HEK293 (cell line): Measurements from ENCODE around the gene MYH14.

Experiments
- HOXC10 ChIP-seq: sonication (generic); formaldehyde crosslinking; IDR thresholded peaks from 2 replicates; pipeline ENCODE4 v1.8.1; 2023; ENCODE audit warnings: mild to moderate bottlenecking, missing genetic modification reagents
- MZF1 ChIP-seq: fragments of 450-650 bp; formaldehyde crosslinking; IDR thresholded peaks from 2 replicates; pipeline ENCODE4 v1.5.1; 2017; ENCODE audit warnings: missing biosample characterization, missing genetic modification characterization, borderline replicate concordance
- OVOL3 ChIP-seq: fragments of 450-650 bp; formaldehyde crosslinking; IDR thresholded peaks from 2 replicates; pipeline ENCODE4 v1.5.1; 2016; ENCODE audit warnings: missing biosample characterization, missing genetic modification characterization
- YY2 ChIP-seq: fragments of 450-650 bp; formaldehyde crosslinking; IDR thresholded peaks from 2 replicates; pipeline ENCODE4 v1.5.1; 2016; ENCODE audit warnings: missing biosample characterization, missing genetic modification characterization
- ZIC2 ChIP-seq: fragments of 450-650 bp; formaldehyde crosslinking; IDR thresholded peaks from 2 replicates; pipeline ENCODE4 v1.5.1; 2016; ENCODE audit warnings: missing biosample characterization, missing genetic modification characterization
- ZNF112 ChIP-seq: fragments of 450-650 bp; formaldehyde crosslinking; IDR thresholded peaks from 2 replicates; pipeline ENCODE4 v1.5.0; 2017; ENCODE audit warnings: missing biosample characterization, missing genetic modification characterization
- ZNF184 ChIP-seq: fragments of 450-650 bp; IDR thresholded peaks from 2 replicates; pipeline ENCODE4 v1.5.1; 2018; ENCODE audit warnings: missing biosample characterization, mild to moderate bottlenecking, missing genetic modification characterization
- ZNF248 ChIP-seq: fragments of 450-650 bp; formaldehyde crosslinking; IDR thresholded peaks from 2 replicates; pipeline ENCODE4 v1.5.1; 2017; ENCODE audit warnings: missing biosample characterization, missing genetic modification characterization
- ZNF48 ChIP-seq: fragments of 450-650 bp; formaldehyde crosslinking; IDR thresholded peaks from 2 replicates; pipeline ENCODE4 v1.5.1; 2016; ENCODE audit warnings: missing biosample characterization, missing genetic modification characterization
- ZNF510 ChIP-seq: fragments of 450-650 bp; formaldehyde crosslinking; IDR thresholded peaks from 2 replicates; pipeline ENCODE4 v1.5.1; 2018; ENCODE audit warnings: mild to moderate bottlenecking, missing genetic modification characterization, missing biosample characterization; ENCODE audit not compliant: insufficient replicate concordance
- ZNF677 ChIP-seq: fragments of 450-650 bp; IDR thresholded peaks from 2 replicates; pipeline ENCODE4 v1.5.0; 2018; ENCODE audit warnings: missing biosample characterization, mild to moderate bottlenecking, missing genetic modification characterization, moderate library complexity
- ZNF707 ChIP-seq: fragments of 450-650 bp; formaldehyde crosslinking; IDR thresholded peaks from 2 replicates; pipeline ENCODE4 v1.5.1; 2016; ENCODE audit warnings: missing biosample characterization, missing genetic modification characterization
- TF ChIP-seq, protein P1 (sequence below): fragments of 450-650 bp; formaldehyde crosslinking; IDR thresholded peaks from 2 replicates; pipeline ENCODE4 v1.5.1; 2016; ENCODE audit warnings: missing biosample characterization, missing genetic modification characterization
- TF ChIP-seq, protein P2 (sequence below): IDR thresholded peaks from 2 replicates; pipeline ENCODE4 v1.6.1; 2011; ENCODE audit warnings: mild to moderate bottlenecking, low read depth, low read length, borderline replicate concordance
- TF ChIP-seq, protein P3 (sequence below): fragments of 450-650 bp; formaldehyde crosslinking; IDR thresholded peaks from 2 replicates; pipeline ENCODE4 v1.5.1; 2017; ENCODE audit warnings: missing biosample characterization, missing genetic modification characterization
- TF ChIP-seq, protein P4 (sequence below): fragments of 450-650 bp; formaldehyde crosslinking; conservative IDR thresholded peaks from 2 replicates; pipeline ENCODE4 v1.5.1; 2016; ENCODE audit warnings: low read depth, missing biosample characterization, missing genetic modification characterization
- TF ChIP-seq, protein P5 (sequence below): fragments of 450-650 bp; formaldehyde crosslinking; IDR thresholded peaks from 2 replicates; pipeline ENCODE4 v1.5.1; 2016; ENCODE audit warnings: missing biosample characterization, missing genetic modification characterization
- TF ChIP-seq, protein P6 (sequence below): fragments of 450-650 bp; formaldehyde crosslinking; IDR thresholded peaks from 2 replicates; pipeline ENCODE4 v1.5.1; 2016; ENCODE audit warnings: missing biosample characterization, missing genetic modification characterization, borderline replicate concordance
- TF ChIP-seq, protein P7 (sequence below): fragments of 450-650 bp; formaldehyde crosslinking; IDR thresholded peaks from 2 replicates; pipeline ENCODE4 v1.5.1; 2016; ENCODE audit warnings: missing biosample characterization, missing genetic modification characterization

The MYH14 gene

DNA sequence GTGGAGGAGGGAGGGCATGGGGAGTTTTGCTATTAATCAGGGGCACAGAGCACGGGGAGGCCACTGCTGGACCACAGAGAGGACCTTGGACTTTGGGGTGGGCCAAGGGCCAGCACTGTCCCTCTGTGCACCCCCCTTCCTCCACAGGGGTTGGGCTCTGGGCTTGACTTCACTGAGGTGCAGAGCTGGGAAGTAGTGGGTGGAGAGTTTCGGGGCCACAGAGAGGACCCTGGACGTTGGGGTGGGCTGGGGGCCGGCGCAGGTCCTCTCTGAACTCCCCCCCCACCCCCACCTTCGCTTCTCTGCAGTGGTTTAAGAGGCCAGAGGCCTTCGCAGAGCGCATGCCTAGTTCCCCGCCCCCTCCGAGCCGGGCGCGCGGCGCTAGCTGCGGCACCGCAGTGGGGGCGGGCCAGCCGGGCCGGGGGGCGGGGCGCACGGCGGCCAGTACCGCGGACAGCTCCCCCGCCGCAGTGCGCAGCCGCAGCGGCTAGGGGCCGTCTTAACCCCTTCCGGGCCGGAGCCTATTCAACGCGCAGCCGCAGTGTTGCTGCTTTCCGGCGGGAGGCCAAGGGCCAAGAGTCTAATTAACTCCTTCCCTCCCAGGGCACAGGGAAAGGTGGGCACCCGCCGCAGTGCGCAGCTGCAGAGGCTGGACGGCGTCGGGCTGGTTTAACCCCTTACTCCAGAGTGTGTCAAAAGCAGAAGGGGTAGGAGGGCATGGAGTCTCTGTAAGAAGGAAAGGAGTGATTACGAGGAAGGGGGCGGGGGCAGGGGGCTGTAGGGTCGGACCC is 122.1 kb downstream of the MYH14 start (continued):
- TF ChIP-seq, protein P1, sequence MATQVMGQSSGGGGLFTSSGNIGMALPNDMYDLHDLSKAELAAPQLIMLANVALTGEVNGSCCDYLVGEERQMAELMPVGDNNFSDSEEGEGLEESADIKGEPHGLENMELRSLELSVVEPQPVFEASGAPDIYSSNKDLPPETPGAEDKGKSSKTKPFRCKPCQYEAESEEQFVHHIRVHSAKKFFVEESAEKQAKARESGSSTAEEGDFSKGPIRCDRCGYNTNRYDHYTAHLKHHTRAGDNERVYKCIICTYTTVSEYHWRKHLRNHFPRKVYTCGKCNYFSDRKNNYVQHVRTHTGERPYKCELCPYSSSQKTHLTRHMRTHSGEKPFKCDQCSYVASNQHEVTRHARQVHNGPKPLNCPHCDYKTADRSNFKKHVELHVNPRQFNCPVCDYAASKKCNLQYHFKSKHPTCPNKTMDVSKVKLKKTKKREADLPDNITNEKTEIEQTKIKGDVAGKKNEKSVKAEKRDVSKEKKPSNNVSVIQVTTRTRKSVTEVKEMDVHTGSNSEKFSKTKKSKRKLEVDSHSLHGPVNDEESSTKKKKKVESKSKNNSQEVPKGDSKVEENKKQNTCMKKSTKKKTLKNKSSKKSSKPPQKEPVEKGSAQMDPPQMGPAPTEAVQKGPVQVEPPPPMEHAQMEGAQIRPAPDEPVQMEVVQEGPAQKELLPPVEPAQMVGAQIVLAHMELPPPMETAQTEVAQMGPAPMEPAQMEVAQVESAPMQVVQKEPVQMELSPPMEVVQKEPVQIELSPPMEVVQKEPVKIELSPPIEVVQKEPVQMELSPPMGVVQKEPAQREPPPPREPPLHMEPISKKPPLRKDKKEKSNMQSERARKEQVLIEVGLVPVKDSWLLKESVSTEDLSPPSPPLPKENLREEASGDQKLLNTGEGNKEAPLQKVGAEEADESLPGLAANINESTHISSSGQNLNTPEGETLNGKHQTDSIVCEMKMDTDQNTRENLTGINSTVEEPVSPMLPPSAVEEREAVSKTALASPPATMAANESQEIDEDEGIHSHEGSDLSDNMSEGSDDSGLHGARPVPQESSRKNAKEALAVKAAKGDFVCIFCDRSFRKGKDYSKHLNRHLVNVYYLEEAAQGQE (tag by site-specific recombination), result peak; percentile 93
- TF ChIP-seq OVOL3 (tag by site-specific recombination), result no peak
- no peak; the same call in 1 of the 2 replicates for TF ChIP-seq HOXC10 (CRISPR knock-in tag)
- TF ChIP-seq, protein P2, sequence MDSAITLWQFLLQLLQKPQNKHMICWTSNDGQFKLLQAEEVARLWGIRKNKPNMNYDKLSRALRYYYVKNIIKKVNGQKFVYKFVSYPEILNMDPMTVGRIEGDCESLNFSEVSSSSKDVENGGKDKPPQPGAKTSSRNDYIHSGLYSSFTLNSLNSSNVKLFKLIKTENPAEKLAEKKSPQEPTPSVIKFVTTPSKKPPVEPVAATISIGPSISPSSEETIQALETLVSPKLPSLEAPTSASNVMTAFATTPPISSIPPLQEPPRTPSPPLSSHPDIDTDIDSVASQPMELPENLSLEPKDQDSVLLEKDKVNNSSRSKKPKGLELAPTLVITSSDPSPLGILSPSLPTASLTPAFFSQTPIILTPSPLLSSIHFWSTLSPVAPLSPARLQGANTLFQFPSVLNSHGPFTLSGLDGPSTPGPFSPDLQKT, result no peak
- TF ChIP-seq ZNF112 (tag by site-specific recombination), result no peak
- no peak for TF ChIP-seq ZNF184
- TF ChIP-seq, protein P3, sequence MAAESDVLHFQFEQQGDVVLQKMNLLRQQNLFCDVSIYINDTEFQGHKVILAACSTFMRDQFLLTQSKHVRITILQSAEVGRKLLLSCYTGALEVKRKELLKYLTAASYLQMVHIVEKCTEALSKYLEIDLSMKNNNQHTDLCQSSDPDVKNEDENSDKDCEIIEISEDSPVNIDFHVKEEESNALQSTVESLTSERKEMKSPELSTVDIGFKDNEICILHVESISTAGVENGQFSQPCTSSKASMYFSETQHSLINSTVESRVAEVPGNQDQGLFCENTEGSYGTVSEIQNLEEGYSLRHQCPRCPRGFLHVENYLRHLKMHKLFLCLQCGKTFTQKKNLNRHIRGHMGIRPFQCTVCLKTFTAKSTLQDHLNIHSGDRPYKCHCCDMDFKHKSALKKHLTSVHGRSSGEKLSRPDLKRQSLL (tag by site-specific recombination), result no peak
- TF ChIP-seq, protein P4, sequence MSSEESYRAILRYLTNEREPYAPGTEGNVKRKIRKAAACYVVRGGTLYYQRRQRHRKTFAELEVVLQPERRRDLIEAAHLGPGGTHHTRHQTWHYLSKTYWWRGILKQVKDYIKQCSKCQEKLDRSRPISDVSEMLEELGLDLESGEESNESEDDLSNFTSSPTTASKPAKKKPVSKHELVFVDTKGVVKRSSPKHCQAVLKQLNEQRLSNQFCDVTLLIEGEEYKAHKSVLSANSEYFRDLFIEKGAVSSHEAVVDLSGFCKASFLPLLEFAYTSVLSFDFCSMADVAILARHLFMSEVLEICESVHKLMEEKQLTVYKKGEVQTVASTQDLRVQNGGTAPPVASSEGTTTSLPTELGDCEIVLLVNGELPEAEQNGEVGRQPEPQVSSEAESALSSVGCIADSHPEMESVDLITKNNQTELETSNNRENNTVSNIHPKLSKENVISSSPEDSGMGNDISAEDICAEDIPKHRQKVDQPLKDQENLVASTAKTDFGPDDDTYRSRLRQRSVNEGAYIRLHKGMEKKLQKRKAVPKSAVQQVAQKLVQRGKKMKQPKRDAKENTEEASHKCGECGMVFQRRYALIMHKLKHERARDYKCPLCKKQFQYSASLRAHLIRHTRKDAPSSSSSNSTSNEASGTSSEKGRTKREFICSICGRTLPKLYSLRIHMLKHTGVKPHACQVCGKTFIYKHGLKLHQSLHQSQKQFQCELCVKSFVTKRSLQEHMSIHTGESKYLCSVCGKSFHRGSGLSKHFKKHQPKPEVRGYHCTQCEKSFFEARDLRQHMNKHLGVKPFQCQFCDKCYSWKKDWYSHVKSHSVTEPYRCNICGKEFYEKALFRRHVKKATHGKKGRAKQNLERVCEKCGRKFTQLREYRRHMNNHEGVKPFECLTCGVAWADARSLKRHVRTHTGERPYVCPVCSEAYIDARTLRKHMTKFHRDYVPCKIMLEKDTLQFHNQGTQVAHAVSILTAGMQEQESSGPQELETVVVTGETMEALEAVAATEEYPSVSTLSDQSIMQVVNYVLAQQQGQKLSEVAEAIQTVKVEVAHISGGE, result no peak
- TF ChIP-seq ZNF248, result no peak
- TF ChIP-seq ZNF48 (tag by site-specific recombination), result no peak
- TF ChIP-seq ZIC2 (tag by site-specific recombination), result no peak
- no peak for TF ChIP-seq YY2
- TF ChIP-seq ZNF677 (tag by site-specific recombination), result no peak
- no peak for TF ChIP-seq ZNF707 (tag by site-specific recombination)
- TF ChIP-seq, protein P5, sequence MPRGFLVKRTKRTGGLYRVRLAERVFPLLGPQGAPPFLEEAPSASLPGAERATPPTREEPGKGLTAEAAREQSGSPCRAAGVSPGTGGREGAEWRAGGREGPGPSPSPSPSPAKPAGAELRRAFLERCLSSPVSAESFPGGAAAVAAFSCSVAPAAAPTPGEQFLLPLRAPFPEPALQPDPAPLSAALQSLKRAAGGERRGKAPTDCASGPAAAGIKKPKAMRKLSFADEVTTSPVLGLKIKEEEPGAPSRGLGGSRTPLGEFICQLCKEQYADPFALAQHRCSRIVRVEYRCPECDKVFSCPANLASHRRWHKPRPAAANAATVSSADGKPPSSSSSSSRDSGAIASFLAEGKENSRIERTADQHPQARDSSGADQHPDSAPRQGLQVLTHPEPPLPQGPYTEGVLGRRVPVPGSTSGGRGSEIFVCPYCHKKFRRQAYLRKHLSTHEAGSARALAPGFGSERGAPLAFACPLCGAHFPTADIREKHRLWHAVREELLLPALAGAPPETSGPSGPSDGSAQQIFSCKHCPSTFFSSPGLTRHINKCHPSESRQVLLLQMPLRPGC (tag by site-specific recombination), result no peak
- TF ChIP-seq, protein P6, sequence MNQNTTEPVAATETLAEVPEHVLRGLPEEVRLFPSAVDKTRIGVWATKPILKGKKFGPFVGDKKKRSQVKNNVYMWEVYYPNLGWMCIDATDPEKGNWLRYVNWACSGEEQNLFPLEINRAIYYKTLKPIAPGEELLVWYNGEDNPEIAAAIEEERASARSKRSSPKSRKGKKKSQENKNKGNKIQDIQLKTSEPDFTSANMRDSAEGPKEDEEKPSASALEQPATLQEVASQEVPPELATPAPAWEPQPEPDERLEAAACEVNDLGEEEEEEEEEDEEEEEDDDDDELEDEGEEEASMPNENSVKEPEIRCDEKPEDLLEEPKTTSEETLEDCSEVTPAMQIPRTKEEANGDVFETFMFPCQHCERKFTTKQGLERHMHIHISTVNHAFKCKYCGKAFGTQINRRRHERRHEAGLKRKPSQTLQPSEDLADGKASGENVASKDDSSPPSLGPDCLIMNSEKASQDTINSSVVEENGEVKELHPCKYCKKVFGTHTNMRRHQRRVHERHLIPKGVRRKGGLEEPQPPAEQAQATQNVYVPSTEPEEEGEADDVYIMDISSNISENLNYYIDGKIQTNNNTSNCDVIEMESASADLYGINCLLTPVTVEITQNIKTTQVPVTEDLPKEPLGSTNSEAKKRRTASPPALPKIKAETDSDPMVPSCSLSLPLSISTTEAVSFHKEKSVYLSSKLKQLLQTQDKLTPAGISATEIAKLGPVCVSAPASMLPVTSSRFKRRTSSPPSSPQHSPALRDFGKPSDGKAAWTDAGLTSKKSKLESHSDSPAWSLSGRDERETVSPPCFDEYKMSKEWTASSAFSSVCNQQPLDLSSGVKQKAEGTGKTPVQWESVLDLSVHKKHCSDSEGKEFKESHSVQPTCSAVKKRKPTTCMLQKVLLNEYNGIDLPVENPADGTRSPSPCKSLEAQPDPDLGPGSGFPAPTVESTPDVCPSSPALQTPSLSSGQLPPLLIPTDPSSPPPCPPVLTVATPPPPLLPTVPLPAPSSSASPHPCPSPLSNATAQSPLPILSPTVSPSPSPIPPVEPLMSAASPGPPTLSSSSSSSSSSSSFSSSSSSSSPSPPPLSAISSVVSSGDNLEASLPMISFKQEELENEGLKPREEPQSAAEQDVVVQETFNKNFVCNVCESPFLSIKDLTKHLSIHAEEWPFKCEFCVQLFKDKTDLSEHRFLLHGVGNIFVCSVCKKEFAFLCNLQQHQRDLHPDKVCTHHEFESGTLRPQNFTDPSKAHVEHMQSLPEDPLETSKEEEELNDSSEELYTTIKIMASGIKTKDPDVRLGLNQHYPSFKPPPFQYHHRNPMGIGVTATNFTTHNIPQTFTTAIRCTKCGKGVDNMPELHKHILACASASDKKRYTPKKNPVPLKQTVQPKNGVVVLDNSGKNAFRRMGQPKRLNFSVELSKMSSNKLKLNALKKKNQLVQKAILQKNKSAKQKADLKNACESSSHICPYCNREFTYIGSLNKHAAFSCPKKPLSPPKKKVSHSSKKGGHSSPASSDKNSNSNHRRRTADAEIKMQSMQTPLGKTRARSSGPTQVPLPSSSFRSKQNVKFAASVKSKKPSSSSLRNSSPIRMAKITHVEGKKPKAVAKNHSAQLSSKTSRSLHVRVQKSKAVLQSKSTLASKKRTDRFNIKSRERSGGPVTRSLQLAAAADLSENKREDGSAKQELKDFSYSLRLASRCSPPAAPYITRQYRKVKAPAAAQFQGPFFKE, result no peak
- no peak; the same call in 1 of the 2 replicates for TF ChIP-seq MZF1 (tag by site-specific recombination)
- no peak for TF ChIP-seq ZNF510
- TF ChIP-seq, protein P7, sequence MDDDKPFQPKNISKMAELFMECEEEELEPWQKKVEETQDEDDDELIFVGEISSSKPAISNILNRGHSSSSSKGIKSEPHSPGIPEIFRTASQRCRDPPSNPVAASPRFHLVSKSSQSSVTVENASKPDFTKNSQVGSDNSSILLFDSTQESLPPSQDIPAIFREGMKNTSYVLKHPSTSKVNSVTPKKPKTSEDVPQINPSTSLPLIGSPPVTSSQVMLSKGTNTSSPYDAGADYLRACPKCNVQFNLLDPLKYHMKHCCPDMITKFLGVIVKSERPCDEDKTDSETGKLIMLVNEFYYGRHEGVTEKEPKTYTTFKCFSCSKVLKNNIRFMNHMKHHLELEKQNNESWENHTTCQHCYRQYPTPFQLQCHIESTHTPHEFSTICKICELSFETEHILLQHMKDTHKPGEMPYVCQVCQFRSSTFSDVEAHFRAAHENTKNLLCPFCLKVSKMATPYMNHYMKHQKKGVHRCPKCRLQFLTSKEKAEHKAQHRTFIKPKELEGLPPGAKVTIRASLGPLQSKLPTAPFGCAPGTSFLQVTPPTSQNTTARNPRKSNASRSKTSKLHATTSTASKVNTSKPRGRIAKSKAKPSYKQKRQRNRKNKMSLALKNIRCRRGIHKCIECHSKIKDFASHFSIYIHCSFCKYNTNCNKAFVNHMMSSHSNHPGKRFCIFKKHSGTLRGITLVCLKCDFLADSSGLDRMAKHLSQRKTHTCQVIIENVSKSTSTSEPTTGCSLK (tag by site-specific recombination), result no peak
